ENCODE results near the gene ARHGDIG.

DNA sequence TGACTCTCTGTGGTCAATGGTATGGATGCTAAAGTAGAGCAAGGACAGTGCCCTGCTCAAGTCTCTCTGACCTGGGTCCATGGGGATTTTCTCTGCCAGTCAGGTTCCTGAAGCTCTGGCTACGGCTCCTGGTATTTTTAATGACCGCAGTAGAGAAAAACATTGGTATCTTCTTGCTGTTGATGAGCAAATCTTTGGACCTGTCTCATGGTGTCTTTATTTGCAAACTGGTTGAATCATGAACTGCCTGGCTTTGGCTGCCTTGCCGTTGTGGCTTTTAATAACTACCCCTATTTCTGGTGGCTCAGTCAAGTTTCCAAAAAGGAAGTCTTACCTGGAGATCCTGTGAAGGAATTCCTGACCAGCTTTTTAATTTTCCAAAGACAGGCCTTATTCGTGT is 37.0 kb upstream of the ARHGDIG start:
- TF ChIP-seq, protein P1, sequence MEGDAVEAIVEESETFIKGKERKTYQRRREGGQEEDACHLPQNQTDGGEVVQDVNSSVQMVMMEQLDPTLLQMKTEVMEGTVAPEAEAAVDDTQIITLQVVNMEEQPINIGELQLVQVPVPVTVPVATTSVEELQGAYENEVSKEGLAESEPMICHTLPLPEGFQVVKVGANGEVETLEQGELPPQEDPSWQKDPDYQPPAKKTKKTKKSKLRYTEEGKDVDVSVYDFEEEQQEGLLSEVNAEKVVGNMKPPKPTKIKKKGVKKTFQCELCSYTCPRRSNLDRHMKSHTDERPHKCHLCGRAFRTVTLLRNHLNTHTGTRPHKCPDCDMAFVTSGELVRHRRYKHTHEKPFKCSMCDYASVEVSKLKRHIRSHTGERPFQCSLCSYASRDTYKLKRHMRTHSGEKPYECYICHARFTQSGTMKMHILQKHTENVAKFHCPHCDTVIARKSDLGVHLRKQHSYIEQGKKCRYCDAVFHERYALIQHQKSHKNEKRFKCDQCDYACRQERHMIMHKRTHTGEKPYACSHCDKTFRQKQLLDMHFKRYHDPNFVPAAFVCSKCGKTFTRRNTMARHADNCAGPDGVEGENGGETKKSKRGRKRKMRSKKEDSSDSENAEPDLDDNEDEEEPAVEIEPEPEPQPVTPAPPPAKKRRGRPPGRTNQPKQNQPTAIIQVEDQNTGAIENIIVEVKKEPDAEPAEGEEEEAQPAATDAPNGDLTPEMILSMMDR (IDR thresholded peaks at IDR 0.05; ENCODE audit: low read depth, low read length, poor library complexity, severe bottlenecking) = no peak
- TF ChIP-seq EZH2phosphoT487 (IDR thresholded peaks at IDR 0.05; ENCODE audit: borderline replicate concordance, low read length) = no peak

All from DOHH2 (cell line).